Activated T-helper 1 cell treated with anti-CD3 and anti-CD28 coated beads, Interleukin-12 subunit alpha, Interleukin-12 subunit beta, Interleukin-2, Interleukin-4 antibody, amounts not matched to agents 30 ng/mL and 10 ng/mL and 1 ng/mL, durations not matched to agents 14 hours and 24 hours and 36 hours (primary cell): ENCODE results near the gene ALG1. TPM values are rescaled to one million over a fixed set of nuclear protein-coding genes. Genes with fewer than 3 reads are reported as not detected.

Experiments used
- DNase-seq: peaks from one replicate; pipeline ENCODE4 v3.0.0; 2021; ENCODE audit warnings: low spot score
- H3K27ac Mint-ChIP-seq: one replicate; pipeline ENCODE4 v1.8.0; 2021; ENCODE audit warnings: mild to moderate bottlenecking, mixed read lengths
- H3K27me3 Mint-ChIP-seq: one replicate; pipeline ENCODE4 v1.8.0; 2022; ENCODE audit warnings: mild to moderate bottlenecking, moderate library complexity, mixed read lengths; ENCODE audit not compliant: insufficient read depth
- H3K36me3 Mint-ChIP-seq: one replicate; pipeline ENCODE4 v1.8.0; 2021; ENCODE audit warnings: low read depth, mixed read lengths
- H3K4me1 Mint-ChIP-seq: one replicate; pipeline ENCODE4 v1.8.0; 2021; ENCODE audit warnings: low read depth, mixed read lengths
- H3K4me3 Mint-ChIP-seq: one replicate; pipeline ENCODE4 v1.8.0; 2021; ENCODE audit warnings: mild to moderate bottlenecking, moderate library complexity, mixed read lengths
- H3K9me3 Mint-ChIP-seq: one replicate; pipeline ENCODE4 v1.8.0; 2021; ENCODE audit warnings: mixed read lengths
- intact Hi-C: fragments of 100-400 bp; cut with micrococcal nuclease; formaldehyde crosslinking; loops from one replicate; pipeline ENCODE4 v1.15.1; 2024
- total RNA-seq: library from RNA; stranded (reverse); gene quantifications from 2 replicates; pipeline ENCODE4 v1.2.3, GENCODE V29; 2022

Gene ALG1, protein sequence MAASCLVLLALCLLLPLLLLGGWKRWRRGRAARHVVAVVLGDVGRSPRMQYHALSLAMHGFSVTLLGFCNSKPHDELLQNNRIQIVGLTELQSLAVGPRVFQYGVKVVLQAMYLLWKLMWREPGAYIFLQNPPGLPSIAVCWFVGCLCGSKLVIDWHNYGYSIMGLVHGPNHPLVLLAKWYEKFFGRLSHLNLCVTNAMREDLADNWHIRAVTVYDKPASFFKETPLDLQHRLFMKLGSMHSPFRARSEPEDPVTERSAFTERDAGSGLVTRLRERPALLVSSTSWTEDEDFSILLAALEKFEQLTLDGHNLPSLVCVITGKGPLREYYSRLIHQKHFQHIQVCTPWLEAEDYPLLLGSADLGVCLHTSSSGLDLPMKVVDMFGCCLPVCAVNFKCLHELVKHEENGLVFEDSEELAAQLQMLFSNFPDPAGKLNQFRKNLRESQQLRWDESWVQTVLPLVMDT
- 40.0 and 41.4 TPM in 2 replicates for total RNA-seq

DNA sequence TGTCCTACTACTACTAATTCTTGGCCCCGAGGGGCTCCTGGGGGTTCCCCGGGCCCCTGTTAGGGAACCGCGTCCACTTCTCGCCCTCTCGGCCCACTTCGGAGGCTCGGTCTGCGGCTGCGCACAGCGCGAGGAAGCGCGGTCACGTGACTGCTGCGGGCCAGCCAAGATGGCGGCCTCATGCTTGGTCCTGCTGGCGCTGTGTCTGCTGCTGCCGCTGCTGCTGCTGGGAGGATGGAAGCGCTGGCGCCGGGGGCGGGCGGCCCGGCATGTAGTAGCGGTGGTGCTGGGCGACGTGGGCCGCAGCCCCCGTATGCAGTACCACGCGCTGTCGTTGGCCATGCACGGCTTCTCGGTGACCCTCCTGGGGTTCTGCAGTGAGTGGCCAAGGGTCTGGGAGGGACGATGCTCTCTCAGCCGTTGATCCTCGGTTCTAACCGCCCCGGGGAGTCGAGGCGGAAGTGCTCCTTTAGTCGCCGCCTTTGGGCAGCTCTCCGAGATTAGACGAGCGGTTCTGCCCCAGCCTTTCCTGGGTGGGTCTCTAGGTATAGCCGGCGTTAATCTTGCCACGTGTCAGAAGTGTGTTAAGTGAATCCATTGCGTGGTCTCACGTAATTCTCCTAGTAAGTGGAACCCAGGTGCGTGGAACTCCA, at the start of gene ALG1:
ALG1 (plus strand) TSS at position 163 of the 653 bp plus-strand sequence; CDS start at position 170, 7 bp downstream.
- intact Hi-C loops: loop anchor here (1.0 to 5.0 kb wide), 6 partner anchors 20 to 305 kb away; partner anchors contain the start of genes EEF2KMT, GLYR1, ROGDI and UBN1
- Mint-ChIP-seq H3K27ac (peak within 1 kb of the TSS; percentile 97), H3K27me3 (peaks cover 6% of the 10 kb centered on the region), H3K36me3 (peaks cover 7% of the 10 kb centered on the region), H3K4me3 (peak within 1 kb of the TSS; percentile 93), H3K9me3 (no peaks in the 10 kb centered on the region), H3K4me1 (peaks cover 24% of the 10 kb centered on the region)
- peak; percentile 88 for DNase-seq

- H3K4me3 Mint-ChIP-seq: no peak overlapping the region
- no peaks in the 10 kb centered on the region for H3K27me3 Mint-ChIP-seq
- no peaks in the 10 kb centered on the region for H3K36me3 Mint-ChIP-seq
- H3K9me3 Mint-ChIP-seq: no peaks in the 10 kb centered on the region
- H3K27ac Mint-ChIP-seq: no peak overlapping the region
- no peaks in the 10 kb centered on the region for H3K4me1 Mint-ChIP-seq
- intact Hi-C loops: no loop called here
- DNase-seq: no peak
Observed at GRCh38 chr16:5022521-5022920, 49.1 kb upstream of the ALG1 start.

GRCh38 chr16:5024632-5025031, 47.0 kb upstream of the ALG1 start:
- no peaks in the 10 kb centered on the region for H3K4me1 Mint-ChIP-seq
- H3K27me3 Mint-ChIP-seq: no peaks in the 10 kb centered on the region
- no peak for DNase-seq
- no peaks in the 10 kb centered on the region for H3K36me3 Mint-ChIP-seq
- no peaks in the 10 kb centered on the region for H3K9me3 Mint-ChIP-seq
- H3K27ac Mint-ChIP-seq: no peak overlapping the region
- no peak overlapping the region for H3K4me3 Mint-ChIP-seq
- intact Hi-C loops: no loop called here

GRCh38 chr16:5025171-5025632, 46.4 kb upstream of the ALG1 start:
- DNase-seq: no peak
- Mint-ChIP-seq H3K9me3 (no peaks in the 10 kb centered on the region), H3K27me3 (no peaks in the 10 kb centered on the region), H3K4me3 (no peak overlapping the region), H3K36me3 (no peaks in the 10 kb centered on the region), H3K27ac (no peak overlapping the region), H3K4me1 (no peaks in the 10 kb centered on the region)
- intact Hi-C loops: no loop called here

- Mint-ChIP-seq H3K4me1 (no peaks in the 10 kb centered on the region), H3K36me3 (no peaks in the 10 kb centered on the region), H3K27ac (no peak overlapping the region), H3K4me3 (no peak overlapping the region), H3K9me3 (no peaks in the 10 kb centered on the region), H3K27me3 (no peaks in the 10 kb centered on the region)
- intact Hi-C loops: no loop called here
- no peak for DNase-seq
Observed at GRCh38 chr16:5026664-5027063, 45.0 kb upstream of the ALG1 start.

- H3K4me1 Mint-ChIP-seq: no peaks in the 10 kb centered on the region
- no peak overlapping the region for H3K27ac Mint-ChIP-seq
- DNase-seq: no peak
- no peaks in the 10 kb centered on the region for H3K27me3 Mint-ChIP-seq
- H3K4me3 Mint-ChIP-seq: no peak overlapping the region
- intact Hi-C loops: no loop called here
- H3K36me3 Mint-ChIP-seq: no peaks in the 10 kb centered on the region
- no peaks in the 10 kb centered on the region for H3K9me3 Mint-ChIP-seq
Observed at GRCh38 chr16:5027086-5027485, 44.6 kb upstream of the ALG1 start.

DNA sequence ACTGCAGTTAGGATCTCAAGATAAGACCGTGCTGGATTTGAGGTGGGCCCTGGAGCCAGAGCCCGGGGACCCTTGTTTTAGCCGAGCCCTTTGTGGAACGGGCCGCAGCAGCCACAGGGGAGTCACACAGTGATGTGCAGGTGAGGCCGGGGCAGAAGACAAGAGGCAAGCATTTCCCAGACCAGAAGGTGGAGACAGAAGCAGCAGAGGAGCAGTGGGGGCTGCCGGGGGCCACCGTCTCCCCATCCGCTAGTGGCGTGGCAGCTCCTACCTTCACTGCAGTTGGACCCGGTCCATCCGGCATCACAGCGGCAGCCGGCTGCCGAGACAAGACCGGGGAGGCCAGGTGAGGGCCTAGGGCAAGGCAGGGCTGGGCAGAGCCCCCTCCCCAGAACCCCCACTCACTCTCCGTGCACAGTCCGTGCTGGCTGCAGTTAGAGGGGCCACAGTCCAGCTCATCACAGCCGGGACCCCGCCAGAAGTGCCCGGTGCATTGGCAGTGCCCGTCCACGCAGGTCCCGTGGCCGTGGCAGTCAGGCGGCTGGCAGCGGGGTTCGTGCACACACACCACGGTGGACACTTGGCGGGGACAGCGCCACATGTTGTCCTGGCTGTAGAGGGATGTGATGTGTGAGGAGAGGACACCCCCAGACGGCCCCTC, 43.9 kb upstream of the ALG1 start:
- H3K27me3 Mint-ChIP-seq: no peaks in the 10 kb centered on the region
- H3K36me3 Mint-ChIP-seq: no peaks in the 10 kb centered on the region
- H3K4me3 Mint-ChIP-seq: no peak overlapping the region
- intact Hi-C loops: no loop called here
- no peak for DNase-seq
- no peak overlapping the region for H3K27ac Mint-ChIP-seq
- H3K4me1 Mint-ChIP-seq: peaks cover 2% of the 10 kb centered on the region
- no peaks in the 10 kb centered on the region for H3K9me3 Mint-ChIP-seq

- Mint-ChIP-seq H3K27me3 (no peaks in the 10 kb centered on the region), H3K36me3 (no peaks in the 10 kb centered on the region), H3K27ac (no peak overlapping the region), H3K9me3 (no peaks in the 10 kb centered on the region), H3K4me3 (no peak overlapping the region), H3K4me1 (peaks cover 9% of the 10 kb centered on the region)
- intact Hi-C loops: no loop called here
- no peak for DNase-seq
Observed at GRCh38 chr16:5028950-5029475, 42.6 kb upstream of the ALG1 start.

DNA sequence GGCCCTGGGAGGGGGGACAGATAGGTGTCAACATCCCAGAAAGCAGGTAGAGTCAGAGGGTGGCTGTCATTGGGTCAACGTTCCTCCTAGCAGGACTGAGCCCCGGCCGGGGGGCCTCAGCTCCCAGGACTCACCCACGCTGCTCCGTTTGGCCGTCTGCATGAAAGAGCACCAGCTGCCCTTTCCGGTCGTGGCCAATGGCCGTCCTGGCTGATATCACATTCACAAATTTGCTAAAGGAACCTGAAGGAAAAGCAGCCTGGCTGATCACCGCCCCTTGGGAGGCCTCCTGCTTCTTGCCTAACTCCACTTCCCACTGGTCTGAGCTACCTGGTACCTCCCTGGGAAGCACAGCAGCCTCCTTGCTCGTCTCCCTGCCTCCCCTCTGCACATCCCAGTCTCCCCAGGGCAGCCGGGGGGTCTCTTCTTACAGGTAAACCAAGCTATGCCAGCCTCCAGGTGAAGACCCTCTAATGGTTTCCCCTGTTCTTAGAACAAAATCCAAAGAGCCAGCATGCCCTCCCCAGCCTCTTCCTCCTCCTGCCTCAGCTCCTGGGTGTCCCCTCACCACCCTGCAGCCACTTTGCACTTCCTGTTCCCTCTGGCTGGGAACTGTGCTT, 41.3 kb upstream of the ALG1 start:
- Mint-ChIP-seq H3K4me1 (peaks cover 15% of the 10 kb centered on the region), H3K9me3 (no peaks in the 10 kb centered on the region), H3K27ac (no peak overlapping the region), H3K4me3 (no peak overlapping the region), H3K27me3 (no peaks in the 10 kb centered on the region), H3K36me3 (no peaks in the 10 kb centered on the region)
- DNase-seq: no peak
- intact Hi-C loops: loop anchor here (5.0 kb wide), 1 partner anchor 183 kb away; the partner anchor contains the start of genes GLYR1 and UBN1

DNA sequence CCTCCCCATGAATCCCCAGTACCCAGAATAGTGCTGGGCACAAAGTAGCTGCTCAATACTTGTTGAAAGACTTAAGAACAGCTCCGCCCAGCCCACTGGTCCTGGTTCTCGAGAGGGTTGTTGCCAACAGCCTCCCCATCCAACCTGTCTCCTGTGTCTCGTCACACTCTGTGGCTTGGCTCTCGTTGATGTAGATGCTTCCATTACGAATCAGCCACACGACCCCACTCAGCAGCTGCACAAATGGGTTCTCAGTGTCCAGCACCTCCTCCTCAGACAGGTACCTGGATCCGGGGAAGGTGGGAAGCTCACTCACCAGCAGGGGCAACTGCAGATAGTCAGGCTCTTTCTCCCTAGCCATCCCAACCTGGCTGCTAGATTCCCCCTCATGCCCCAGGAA, 40.0 kb upstream of the ALG1 start:
- Mint-ChIP-seq H3K36me3 (no peaks in the 10 kb centered on the region), H3K27ac (no peak overlapping the region), H3K4me1 (peaks cover 15% of the 10 kb centered on the region), H3K4me3 (peak overlapping the region; percentile 29), H3K9me3 (no peaks in the 10 kb centered on the region), H3K27me3 (no peaks in the 10 kb centered on the region)
- DNase-seq: no peak
- intact Hi-C loops: loop anchor here (5.0 kb wide), 1 partner anchor 184 kb away; the partner anchor contains the start of genes GLYR1 and UBN1

GRCh38 chr16:5032748-5033167, 38.9 kb upstream of the ALG1 start:
- Mint-ChIP-seq H3K27me3 (no peaks in the 10 kb centered on the region), H3K36me3 (no peaks in the 10 kb centered on the region), H3K4me3 (peak overlapping the region; percentile 85), H3K27ac (no peak overlapping the region), H3K4me1 (peaks cover 15% of the 10 kb centered on the region), H3K9me3 (no peaks in the 10 kb centered on the region)
- intact Hi-C loops: loop anchor here (1.0 to 5.0 kb wide), 2 partner anchors 74 to 185 kb away; partner anchors contain the start of genes GLYR1, SEC14L5 and UBN1
- no peak for DNase-seq
